ENCODE data around the gene ABCC10.
"Not testable (repeated sequence)": the region's sequence is repeated elsewhere in the genome, so short reads cannot be mapped to it uniquely, and the experiment has no call there.

ABCC10 gene

GRCh38 chr6:43413002-43413401 is 14.3 kb upstream of the ABCC10 start:
- Histone ChIP-seq H3K4me1 (ENCODE audit: control insufficient read depth, insufficient read depth, low read length) (no peaks in the 10 kb centered on the region), H3K9ac (ENCODE audit: low read length) (no peak overlapping the region), H3K36me3 (ENCODE audit: control insufficient read depth, insufficient read depth, low read length, severe bottlenecking) (no peaks in the 10 kb centered on the region), H3K27me3 (replicated peaks; ENCODE audit: control insufficient read depth, insufficient read depth, low read length) (peaks cover 15% of the 10 kb centered on the region), H3K4me3 (ENCODE audit: low read length) (no peak overlapping the region), H3K9me3 (ENCODE audit: control insufficient read depth, low read length) (peaks cover 8% of the 10 kb centered on the region)
- DNase-seq (ENCODE audit: low read depth) = no peak

GRCh38 chr6:43415275-43415674 is 12.1 kb upstream of the ABCC10 start:
- H3K36me3 ChIP-seq (ENCODE audit: control insufficient read depth, insufficient read depth, low read length, severe bottlenecking); H3K27me3 ChIP-seq (replicated peaks; ENCODE audit: control insufficient read depth, insufficient read depth, low read length); H3K4me3 ChIP-seq (ENCODE audit: low read length); H3K9ac ChIP-seq (ENCODE audit: low read length); DNase-seq (ENCODE audit: low read depth); H3K4me1 ChIP-seq (ENCODE audit: control insufficient read depth, insufficient read depth, low read length): not testable (repeated sequence)
- peaks cover 12% of the 10 kb centered on the region for H3K9me3 ChIP-seq (ENCODE audit: control insufficient read depth, low read length)

- Histone ChIP-seq H3K36me3 (ENCODE audit: control insufficient read depth, insufficient read depth, low read length, severe bottlenecking) (no peaks in the 10 kb centered on the region), H3K9ac (ENCODE audit: low read length) (no peak overlapping the region), H3K9me3 (ENCODE audit: control insufficient read depth, low read length) (peaks cover 12% of the 10 kb centered on the region), H3K4me1 (ENCODE audit: control insufficient read depth, insufficient read depth, low read length) (no peaks in the 10 kb centered on the region), H3K27me3 (replicated peaks; ENCODE audit: control insufficient read depth, insufficient read depth, low read length) (peaks cover 10% of the 10 kb centered on the region), H3K4me3 (ENCODE audit: low read length) (no peak overlapping the region)
- no peak for DNase-seq (ENCODE audit: low read depth)
Observed at GRCh38 chr6:43416935-43417334, 10.4 kb upstream of the ABCC10 start.

GRCh38 chr6:43420012-43420709 is 7.2 kb upstream of the ABCC10 start:
- Histone ChIP-seq H3K4me1 (ENCODE audit: control insufficient read depth, insufficient read depth, low read length) (no peaks in the 10 kb centered on the region), H3K27me3 (replicated peaks; ENCODE audit: control insufficient read depth, insufficient read depth, low read length) (peaks cover 10% of the 10 kb centered on the region), H3K4me3 (ENCODE audit: low read length) (no peak overlapping the region), H3K9me3 (ENCODE audit: control insufficient read depth, low read length) (peaks cover 4% of the 10 kb centered on the region), H3K9ac (ENCODE audit: low read length) (no peak overlapping the region), H3K36me3 (ENCODE audit: control insufficient read depth, insufficient read depth, low read length, severe bottlenecking) (no peaks in the 10 kb centered on the region)
- no peak for DNase-seq (ENCODE audit: low read depth)

DNA sequence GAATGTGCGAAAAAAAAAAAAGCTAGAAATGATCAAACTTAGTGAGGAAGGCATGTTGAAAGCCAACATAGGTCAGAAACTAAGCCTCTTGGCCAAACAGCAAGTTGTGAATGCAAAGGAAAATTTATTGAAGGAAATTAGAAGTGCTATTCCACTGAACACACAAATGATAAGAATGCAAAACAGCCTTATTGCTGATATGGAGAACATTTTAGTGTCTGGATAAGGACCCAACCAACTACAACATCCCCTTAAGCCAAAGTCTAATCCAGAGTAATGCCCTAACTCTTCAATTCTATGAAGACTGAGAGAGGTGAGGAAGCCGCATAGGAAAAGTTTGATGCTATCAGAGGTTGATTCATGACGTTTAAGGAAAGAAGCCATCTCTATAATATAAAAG is 5.5 kb upstream of the ABCC10 start:
- no peak overlapping the region for H3K4me3 ChIP-seq (ENCODE audit: low read length)
- DNase-seq (ENCODE audit: low read depth) = no peak
- peaks cover under 1% of the 10 kb centered on the region for H3K4me1 ChIP-seq (ENCODE audit: control insufficient read depth, insufficient read depth, low read length)
- H3K9me3 ChIP-seq (ENCODE audit: control insufficient read depth, low read length) = peaks cover 4% of the 10 kb centered on the region
- H3K36me3 ChIP-seq (ENCODE audit: control insufficient read depth, insufficient read depth, low read length, severe bottlenecking) = no peaks in the 10 kb centered on the region
- H3K9ac ChIP-seq (ENCODE audit: low read length) = no peak overlapping the region
- H3K27me3 ChIP-seq (replicated peaks; ENCODE audit: control insufficient read depth, insufficient read depth, low read length) = peaks cover 10% of the 10 kb centered on the region

DNA sequence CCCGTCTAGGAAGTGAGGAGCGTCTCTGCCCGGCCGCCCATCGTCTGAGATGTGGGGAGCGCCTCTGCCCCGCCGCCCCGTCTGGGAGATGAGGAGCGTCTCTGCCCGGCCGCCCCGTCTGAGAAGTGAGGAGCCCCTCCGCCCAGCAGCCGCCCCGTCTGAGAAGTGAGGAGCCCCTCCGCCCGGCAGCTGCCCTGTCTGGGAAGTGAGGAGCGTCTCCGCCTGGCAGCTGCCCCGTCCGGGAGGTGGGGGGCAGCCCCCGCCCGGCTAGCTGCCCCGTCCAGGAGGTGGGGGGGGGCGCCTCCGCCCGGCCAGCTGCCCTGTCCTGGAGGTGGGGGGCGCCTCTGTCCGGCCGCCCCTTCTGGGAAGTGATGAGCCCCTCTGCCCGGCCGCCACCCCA is 2.3 kb upstream of the ABCC10 start:
- not testable (repeated sequence) for H3K9ac ChIP-seq (ENCODE audit: low read length); H3K36me3 ChIP-seq (ENCODE audit: control insufficient read depth, insufficient read depth, low read length, severe bottlenecking); H3K4me3 ChIP-seq (ENCODE audit: low read length); H3K9me3 ChIP-seq (ENCODE audit: control insufficient read depth, low read length); DNase-seq (ENCODE audit: low read depth); H3K27me3 ChIP-seq (replicated peaks; ENCODE audit: control insufficient read depth, insufficient read depth, low read length)
- H3K4me1 ChIP-seq (ENCODE audit: control insufficient read depth, insufficient read depth, low read length) = peaks cover 14% of the 10 kb centered on the region

GRCh38 chr6:43426928-43427405 is 374 bp upstream of the ABCC10 start:
- Histone ChIP-seq H3K27me3 (replicated peaks; ENCODE audit: control insufficient read depth, insufficient read depth, low read length) (no peaks in the 10 kb centered on the region), H3K36me3 (ENCODE audit: control insufficient read depth, insufficient read depth, low read length, severe bottlenecking) (peaks cover 10% of the 10 kb centered on the region), H3K4me3 (ENCODE audit: low read length) (peak overlapping the region; percentile 97), H3K9me3 (ENCODE audit: control insufficient read depth, low read length) (no peaks in the 10 kb centered on the region), H3K9ac (ENCODE audit: low read length) (peak overlapping the region; percentile 97), H3K4me1 (ENCODE audit: control insufficient read depth, insufficient read depth, low read length) (peaks cover 14% of the 10 kb centered on the region)
- no peak for DNase-seq (ENCODE audit: low read depth)

DNA sequence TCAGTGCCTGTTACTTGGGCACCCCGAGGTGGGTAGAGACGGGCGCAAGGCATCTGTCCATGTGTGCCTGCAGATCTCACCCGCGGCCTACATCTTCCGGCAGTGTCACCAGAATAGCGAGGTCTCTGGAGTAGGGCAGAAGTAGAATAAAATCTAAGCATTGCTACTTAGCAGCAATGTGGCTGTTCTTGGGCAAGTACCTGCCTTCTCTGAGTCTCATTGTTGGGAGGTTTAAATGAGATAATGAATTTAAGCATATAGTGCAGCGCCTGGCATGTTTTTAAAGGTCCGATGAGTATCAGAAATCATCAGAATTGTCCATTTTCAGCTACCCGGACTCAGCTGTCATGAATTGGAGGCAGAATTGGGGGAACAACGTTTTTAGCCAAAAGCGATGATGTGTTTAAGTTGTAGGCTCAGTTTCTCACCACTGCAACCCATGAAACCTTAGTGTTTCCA is 800 bp downstream of the ABCC10 start:
- peaks cover 14% of the 10 kb centered on the region for H3K4me1 ChIP-seq (ENCODE audit: control insufficient read depth, insufficient read depth, low read length)
- peak overlapping the region; percentile 97 for H3K9ac ChIP-seq (ENCODE audit: low read length)
- H3K36me3 ChIP-seq (ENCODE audit: control insufficient read depth, insufficient read depth, low read length, severe bottlenecking) = peaks cover 21% of the 10 kb centered on the region
- no peaks in the 10 kb centered on the region for H3K27me3 ChIP-seq (replicated peaks; ENCODE audit: control insufficient read depth, insufficient read depth, low read length)
- H3K4me3 ChIP-seq (ENCODE audit: low read length) = peak overlapping the region; percentile 97
- H3K9me3 ChIP-seq (ENCODE audit: control insufficient read depth, low read length) = no peaks in the 10 kb centered on the region
- no peak for DNase-seq (ENCODE audit: low read depth)

DNA sequence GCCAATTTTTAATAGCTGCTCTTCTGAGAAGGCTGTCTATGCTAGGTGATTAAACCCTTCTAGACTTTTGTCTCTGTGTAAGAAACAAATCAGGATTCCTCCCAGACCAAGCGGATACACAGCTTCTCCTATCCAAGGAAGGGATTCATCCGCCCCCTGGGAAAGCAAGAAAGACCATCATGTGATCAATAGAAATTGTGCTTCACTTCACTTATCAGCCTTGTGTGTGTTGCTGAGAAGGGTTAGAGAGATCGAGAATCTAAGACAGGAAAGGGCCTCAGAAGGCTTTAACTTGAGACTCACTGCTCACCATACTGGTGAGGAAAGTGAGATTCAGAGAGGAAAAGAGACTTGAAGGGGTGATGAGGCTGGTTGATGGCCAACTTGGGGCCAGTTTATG is 1.5 kb downstream of the ABCC10 start:
- no peak for DNase-seq (ENCODE audit: low read depth)
- peaks cover 26% of the 10 kb centered on the region for H3K36me3 ChIP-seq (ENCODE audit: control insufficient read depth, insufficient read depth, low read length, severe bottlenecking)
- peaks cover 14% of the 10 kb centered on the region for H3K4me1 ChIP-seq (ENCODE audit: control insufficient read depth, insufficient read depth, low read length)
- H3K27me3 ChIP-seq (replicated peaks; ENCODE audit: control insufficient read depth, insufficient read depth, low read length) = no peaks in the 10 kb centered on the region
- H3K9me3 ChIP-seq (ENCODE audit: control insufficient read depth, low read length) = no peaks in the 10 kb centered on the region
- peak overlapping the region; percentile 97 for H3K9ac ChIP-seq (ENCODE audit: low read length)
- peak overlapping the region; percentile 97 for H3K4me3 ChIP-seq (ENCODE audit: low read length)

- peaks cover 27% of the 10 kb centered on the region for H3K4me1 ChIP-seq (ENCODE audit: control insufficient read depth, insufficient read depth, low read length)
- no peak for DNase-seq (ENCODE audit: low read depth)
- peaks cover 32% of the 10 kb centered on the region for H3K36me3 ChIP-seq (ENCODE audit: control insufficient read depth, insufficient read depth, low read length, severe bottlenecking)
- H3K27me3 ChIP-seq (replicated peaks; ENCODE audit: control insufficient read depth, insufficient read depth, low read length) = no peaks in the 10 kb centered on the region
- H3K4me3 ChIP-seq (ENCODE audit: low read length) = no peak overlapping the region
- no peaks in the 10 kb centered on the region for H3K9me3 ChIP-seq (ENCODE audit: control insufficient read depth, low read length)
- H3K9ac ChIP-seq (ENCODE audit: low read length) = no peak overlapping the region
Observed at GRCh38 chr6:43432009-43432945, 4.9 kb downstream of the ABCC10 start.

DNA sequence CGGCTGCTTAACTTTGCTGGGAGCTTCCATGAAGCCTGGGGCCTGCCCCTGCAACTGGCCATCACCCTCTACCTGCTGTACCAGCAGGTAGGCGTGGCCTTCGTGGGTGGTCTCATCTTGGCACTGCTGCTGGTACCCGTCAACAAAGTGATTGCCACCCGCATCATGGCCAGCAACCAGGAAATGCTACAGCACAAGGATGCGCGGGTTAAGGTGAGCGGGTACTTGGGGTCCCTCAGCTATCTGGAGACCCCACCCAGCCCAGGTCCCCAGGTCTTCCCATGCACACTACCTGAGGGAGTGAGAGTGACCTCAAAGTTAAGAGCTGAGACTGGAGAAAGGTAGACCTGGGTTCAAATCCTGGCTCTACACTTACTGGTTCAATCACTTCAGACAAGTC is 5.8 kb downstream of the ABCC10 start:
- H3K9me3 ChIP-seq (ENCODE audit: control insufficient read depth, low read length) = no peaks in the 10 kb centered on the region
- H3K9ac ChIP-seq (ENCODE audit: low read length) = no peak overlapping the region
- DNase-seq (ENCODE audit: low read depth) = no peak

More for the DNA sequence above, 5.8 kb downstream of the ABCC10 start:
- H3K4me3 ChIP-seq (ENCODE audit: low read length) = no peak overlapping the region
- H3K27me3 ChIP-seq (replicated peaks; ENCODE audit: control insufficient read depth, insufficient read depth, low read length) = no peaks in the 10 kb centered on the region
- H3K4me1 ChIP-seq (ENCODE audit: control insufficient read depth, insufficient read depth, low read length) = peaks cover 34% of the 10 kb centered on the region
- peaks cover 38% of the 10 kb centered on the region for H3K36me3 ChIP-seq (ENCODE audit: control insufficient read depth, insufficient read depth, low read length, severe bottlenecking)

Data from adipocyte (in vitro differentiated cells).